Skeletal muscle tissue (tissue), 4 donors: ENCODE measurements around the gene DENND1B. TPM values are rescaled to one million over a fixed set of nuclear protein-coding genes. Genes with fewer than 3 reads are reported as not detected.

Source experiments
- H3K27ac ChIP-seq: one replicate; pipeline ENCODE4 v1.7.0; 2013; ENCODE audit warnings: mild to moderate bottlenecking, low read depth, low read length, inconsistent platforms
- H3K27me3 ChIP-seq, 3 donors: one replicate each; pipeline ENCODE4 v1.7.0; 2013; ENCODE audit warnings: low read length in 3 of 3; ENCODE audit not compliant: control insufficient read depth in 3 of 3, insufficient read depth in 3 of 3
- H3K36me3 ChIP-seq, 3 donors: one replicate each; pipeline ENCODE4 v1.7.0; 2013; ENCODE audit warnings: low read length in 3 of 3; ENCODE audit not compliant: control insufficient read depth in 3 of 3, insufficient read depth in 3 of 3
- H3K4me1 ChIP-seq, 3 donors: one replicate each; pipeline ENCODE4 v1.7.0; 2013; ENCODE audit warnings: low read length in 3 of 3, mild to moderate bottlenecking in 3 of 3; ENCODE audit not compliant: control insufficient read depth in 3 of 3, insufficient read depth in 3 of 3
- H3K4me3 ChIP-seq, 3 donors: one replicate each; pipeline ENCODE4 v1.7.0; 2013; ENCODE audit warnings: low read length in 3 of 3
- H3K9ac ChIP-seq, 3 donors: one replicate each; pipeline ENCODE4 v1.7.0; 2013; ENCODE audit warnings: low read length in 3 of 3, mild to moderate bottlenecking in 3 of 3, moderate library complexity in 2 of 3, low read depth in 1 of 3
- H3K9me3 ChIP-seq, 3 donors: one replicate each; pipeline ENCODE4 v1.7.0; 2013; ENCODE audit warnings: low read length in 3 of 3; ENCODE audit not compliant: control insufficient read depth in 3 of 3
- total RNA-seq: library from RNA; depleted of rRNA; stranded (reverse); fragments of >200 nt; gene quantifications from one replicate; pipeline ENCODE4 v1.2.3, GENCODE V29; 2014
- donor health status: Osteomylitis.

The DENND1B gene
- total RNA-seq, 1 donor from 2014 or later: 13.0 TPM

- Histone ChIP-seq H3K4me1 (no peaks in the 10 kb centered on the region), H3K4me3 (no peak overlapping the region), H3K9ac (no peak overlapping the region), H3K27me3 (no peaks in the 10 kb centered on the region), H3K9me3 (peaks cover 0 to 6% (median 5%) of the 10 kb centered on the region in 3 donors), H3K36me3 (peaks cover 0 to 3% (median 0%) of the 10 kb centered on the region in 3 donors), H3K27ac (no peak overlapping the region)
These were observed 85.2 kb downstream of the DENND1B start for GRCh38 chr1:197690074-197690473.

GRCh38 chr1:197688233-197688632 is 87.0 kb downstream of the DENND1B start:
- H3K27ac ChIP-seq: no peak overlapping the region
- H3K36me3 ChIP-seq: peaks cover 0 to 3% (median 0%) of the 10 kb centered on the region in 3 donors
- no peak overlapping the region for H3K9ac ChIP-seq
- no peaks in the 10 kb centered on the region for H3K4me1 ChIP-seq
- no peaks in the 10 kb centered on the region for H3K27me3 ChIP-seq
- H3K4me3 ChIP-seq: no peak overlapping the region
- peaks cover 0 to 6% (median 5%) of the 10 kb centered on the region in 3 donors for H3K9me3 ChIP-seq

DNA sequence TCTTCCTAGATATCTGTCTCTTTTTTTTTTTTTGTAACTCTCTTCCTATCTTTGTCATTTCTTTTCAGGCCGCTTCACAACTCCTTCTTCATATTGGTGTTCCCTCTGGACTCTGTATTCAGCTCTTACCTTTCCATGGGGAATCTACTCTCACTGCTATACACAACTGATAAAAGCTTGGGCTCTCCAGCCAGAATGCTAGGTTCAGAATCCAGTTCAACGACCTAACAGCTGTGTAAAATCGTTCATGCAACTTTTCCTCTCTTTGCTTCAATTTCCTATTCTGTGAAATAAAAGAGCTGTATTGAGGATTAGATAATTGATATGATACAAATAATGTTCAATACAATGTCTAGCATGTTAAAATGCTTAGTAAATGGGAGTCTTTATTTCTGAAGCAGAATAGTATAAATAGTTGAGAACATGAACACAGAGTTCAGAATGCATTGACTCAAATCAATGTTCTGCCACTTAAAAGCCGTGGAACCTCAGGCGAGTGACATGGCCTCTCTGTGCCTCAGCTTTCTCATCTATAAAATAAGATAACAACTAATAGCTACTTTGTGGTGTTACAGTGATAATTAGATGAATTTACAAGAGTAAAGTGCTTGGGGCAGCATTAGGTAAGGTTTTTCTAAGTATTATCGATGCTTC is 88.5 kb downstream of the DENND1B start:
- H3K4me3 ChIP-seq: no peak overlapping the region
- H3K27ac ChIP-seq: no peak overlapping the region
- no peaks in the 10 kb centered on the region for H3K27me3 ChIP-seq
- H3K9ac ChIP-seq: no peak overlapping the region
- peaks cover 0 to 6% (median 5%) of the 10 kb centered on the region in 3 donors for H3K9me3 ChIP-seq
- no peaks in the 10 kb centered on the region for H3K4me1 ChIP-seq
- H3K36me3 ChIP-seq: peaks cover 0 to 3% (median 0%) of the 10 kb centered on the region in 3 donors

DNA sequence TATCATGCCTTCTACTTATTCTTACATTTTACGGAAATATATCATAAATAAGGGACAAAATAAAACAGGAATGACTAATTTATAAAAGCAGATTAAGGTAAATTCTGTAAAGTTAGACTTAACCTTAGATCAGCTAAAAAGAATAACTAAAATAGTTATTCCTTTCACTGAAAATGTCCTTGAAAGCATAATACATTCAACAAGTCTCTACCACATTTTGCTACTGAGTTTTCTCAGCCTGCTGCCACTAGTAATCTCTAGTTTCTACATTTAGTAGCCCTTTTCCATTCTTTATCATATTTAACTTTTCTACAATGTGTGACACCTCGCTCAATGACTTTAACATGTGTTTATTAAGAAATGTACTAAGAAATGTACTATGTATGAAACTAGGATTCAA is 89.0 kb downstream of the DENND1B start:
- H3K4me1 ChIP-seq: no peaks in the 10 kb centered on the region
- peaks cover 0 to 3% (median 0%) of the 10 kb centered on the region in 3 donors for H3K36me3 ChIP-seq
- H3K27me3 ChIP-seq: no peaks in the 10 kb centered on the region
- H3K9me3 ChIP-seq: peaks cover 0 to 6% (median 5%) of the 10 kb centered on the region in 3 donors
- H3K9ac ChIP-seq: no peak overlapping the region
- no peak overlapping the region for H3K4me3 ChIP-seq
- H3K27ac ChIP-seq: no peak overlapping the region

- H3K4me1 ChIP-seq: no peaks in the 10 kb centered on the region
- no peak overlapping the region for H3K4me3 ChIP-seq
- peaks cover 0 to 6% (median 5%) of the 10 kb centered on the region in 3 donors for H3K9me3 ChIP-seq
- no peaks in the 10 kb centered on the region for H3K27me3 ChIP-seq
- H3K9ac ChIP-seq: no peak overlapping the region
- no peak overlapping the region for H3K27ac ChIP-seq
- H3K36me3 ChIP-seq: peaks cover 0 to 3% (median 0%) of the 10 kb centered on the region in 3 donors
These were observed 89.5 kb downstream of the DENND1B start for GRCh38 chr1:197685785-197686184.

GRCh38 chr1:197683895-197684553 is 91.3 kb downstream of the DENND1B start:
- Histone ChIP-seq H3K4me3 (no peak overlapping the region), H3K9ac (no peak overlapping the region), H3K9me3 (peaks cover 0 to 6% (median 5%) of the 10 kb centered on the region in 3 donors), H3K27ac (no peak overlapping the region), H3K4me1 (no peaks in the 10 kb centered on the region), H3K36me3 (peaks cover 0 to 3% (median 0%) of the 10 kb centered on the region in 3 donors), H3K27me3 (no peaks in the 10 kb centered on the region)

DNA sequence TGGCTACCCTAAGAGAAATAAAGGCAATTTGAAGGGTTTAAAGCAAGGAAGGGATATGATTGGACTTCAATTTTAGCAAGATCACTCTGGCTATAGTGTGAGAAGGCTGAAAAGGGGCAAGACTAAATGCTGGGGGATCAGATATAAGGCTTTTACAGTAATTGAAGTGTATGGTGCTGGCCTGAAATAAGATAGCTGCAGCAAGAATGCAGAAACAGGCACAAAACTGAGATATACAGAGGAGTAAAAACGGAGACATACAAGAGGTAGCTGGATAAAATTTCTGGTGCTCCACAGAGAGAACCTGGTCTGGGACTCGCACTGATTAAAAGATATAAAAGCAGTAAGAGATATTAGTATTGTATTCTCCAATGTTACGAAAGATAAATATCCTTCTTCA is 92.0 kb downstream of the DENND1B start:
- H3K9me3 ChIP-seq: peaks cover 0 to 2% (median under 1%) of the 10 kb centered on the region in 3 donors
- no peak overlapping the region for H3K9ac ChIP-seq
- no peaks in the 10 kb centered on the region for H3K27me3 ChIP-seq
- H3K27ac ChIP-seq: no peak overlapping the region
- H3K4me3 ChIP-seq: no peak overlapping the region
- no peaks in the 10 kb centered on the region for H3K36me3 ChIP-seq
- no peaks in the 10 kb centered on the region for H3K4me1 ChIP-seq

- Histone ChIP-seq H3K27ac (no peak overlapping the region), H3K27me3 (no peaks in the 10 kb centered on the region)
These were observed 95.0 kb downstream of the DENND1B start for GRCh38 chr1:197680311-197680710.

DNA sequence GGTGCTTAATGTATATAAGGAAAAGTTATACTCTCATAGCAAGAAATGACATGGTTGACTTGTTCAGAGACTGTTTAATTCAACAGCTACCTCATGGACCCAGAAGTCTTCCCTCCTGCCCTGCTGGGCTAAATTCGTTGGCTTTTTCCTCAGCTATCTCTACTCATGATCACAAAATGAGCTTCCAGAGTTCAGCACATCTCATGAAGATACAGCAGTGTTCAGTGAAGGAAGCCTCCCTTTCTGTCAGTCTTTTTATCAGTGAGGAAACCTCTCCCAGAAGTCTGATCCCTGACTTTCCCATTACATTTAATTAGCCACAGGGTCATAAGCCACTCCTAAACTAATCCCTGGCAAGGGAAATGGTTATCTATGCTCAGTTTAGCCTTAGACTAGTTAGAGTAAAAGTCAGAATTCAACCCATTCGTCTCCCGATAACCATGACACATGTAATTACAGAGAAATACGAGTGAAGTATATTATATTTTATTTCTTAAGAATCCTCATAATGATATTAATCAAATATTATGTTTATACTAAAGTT is 97.5 kb downstream of the DENND1B start:
- H3K27ac ChIP-seq: no peak overlapping the region
- H3K27me3 ChIP-seq: no peaks in the 10 kb centered on the region
- H3K4me1 ChIP-seq: peaks cover 0 to 7% (median 0%) of the 10 kb centered on the region in 3 donors
- H3K9me3 ChIP-seq: no peaks in the 10 kb centered on the region
- no peaks in the 10 kb centered on the region for H3K36me3 ChIP-seq
- H3K9ac ChIP-seq: no peak overlapping the region
- H3K4me3 ChIP-seq: no peak overlapping the region

More at GRCh38 chr1:197680311-197680710, 95.0 kb downstream of the DENND1B start:
- Histone ChIP-seq H3K36me3 (no peaks in the 10 kb centered on the region), H3K4me3 (no peak overlapping the region), H3K9ac (no peak overlapping the region), H3K4me1 (peaks cover 0 to 6% (median 0%) of the 10 kb centered on the region in 3 donors), H3K9me3 (no peaks in the 10 kb centered on the region)

- Histone ChIP-seq H3K4me3 (no peak overlapping the region), H3K36me3 (no peaks in the 10 kb centered on the region), H3K4me1 (peaks cover 0 to 7% (median 0%) of the 10 kb centered on the region in 3 donors), H3K27me3 (no peaks in the 10 kb centered on the region), H3K9me3 (no peaks in the 10 kb centered on the region), H3K9ac (no peak overlapping the region), H3K27ac (no peak overlapping the region)
These were observed 98.0 kb downstream of the DENND1B start for GRCh38 chr1:197677313-197677712.
